Stimulated activated CD4-positive, alpha-beta T cell treated with anti-CD3 and anti-CD28 coated beads, Interleukin-2, amount 100 ng/mL, for 48 hours (primary cell): ENCODE measurements around the gene RBM38.

Source experiments
- DNase-seq, 2 donors: peaks; one replicate each; pipeline ENCODE4 v3.0.0-alpha.2; 2020

RBM38 gene

DNA sequence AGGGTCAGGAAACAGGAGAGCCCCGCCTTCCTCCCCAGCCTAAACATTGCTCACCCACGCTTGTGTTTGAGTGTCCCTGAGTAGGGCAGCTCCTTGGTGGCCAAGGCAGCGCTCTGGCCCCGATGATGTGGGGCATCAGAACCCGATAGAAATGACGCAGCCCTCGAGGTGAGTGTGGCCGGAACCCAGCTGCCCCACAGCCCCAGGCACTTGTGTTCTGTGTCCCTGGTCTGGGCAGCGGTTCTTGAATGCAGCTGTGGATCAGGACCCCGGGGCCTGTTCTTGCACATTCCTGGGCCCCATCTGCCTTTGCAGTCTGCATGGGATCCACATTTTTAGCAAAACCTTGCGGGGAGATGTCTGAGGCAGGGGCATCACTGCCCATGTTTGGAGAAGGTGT lies 12.8 kb downstream of the RBM38 start:
- no peak for DNase-seq

DNA sequence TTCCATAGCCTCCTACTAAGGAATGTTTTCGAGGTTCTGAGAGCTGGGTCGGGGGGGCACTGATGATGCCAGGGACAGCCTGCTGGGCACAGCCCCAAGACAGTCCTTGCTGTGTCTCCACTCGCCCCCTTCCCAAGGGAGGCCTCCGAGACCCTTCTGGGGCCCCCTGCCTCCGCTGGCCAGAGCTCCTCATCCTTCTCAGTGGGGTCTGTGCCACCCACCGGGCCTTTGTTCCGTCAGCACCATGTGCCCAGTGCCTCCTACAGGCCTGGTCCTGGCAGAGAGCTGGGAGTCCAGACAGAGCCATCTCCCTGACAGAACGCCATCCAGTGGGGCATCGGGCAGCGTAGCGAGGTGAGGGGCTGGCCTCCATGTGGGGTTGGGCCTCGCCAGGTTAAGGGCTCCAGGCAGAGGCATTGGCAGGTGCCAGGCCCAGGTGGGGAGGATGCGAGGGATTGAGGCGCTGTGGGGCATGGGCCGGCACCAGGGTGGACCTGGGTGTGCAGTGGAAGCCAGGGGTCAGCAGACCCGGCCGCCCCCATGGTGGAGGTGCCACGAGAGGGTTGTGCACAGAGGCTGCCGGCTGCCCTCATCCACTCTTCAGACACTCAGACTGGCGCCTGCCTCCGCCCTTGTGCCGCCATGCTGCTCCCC lies 13.3 kb downstream of the RBM38 start:
- no peak for DNase-seq

DNA sequence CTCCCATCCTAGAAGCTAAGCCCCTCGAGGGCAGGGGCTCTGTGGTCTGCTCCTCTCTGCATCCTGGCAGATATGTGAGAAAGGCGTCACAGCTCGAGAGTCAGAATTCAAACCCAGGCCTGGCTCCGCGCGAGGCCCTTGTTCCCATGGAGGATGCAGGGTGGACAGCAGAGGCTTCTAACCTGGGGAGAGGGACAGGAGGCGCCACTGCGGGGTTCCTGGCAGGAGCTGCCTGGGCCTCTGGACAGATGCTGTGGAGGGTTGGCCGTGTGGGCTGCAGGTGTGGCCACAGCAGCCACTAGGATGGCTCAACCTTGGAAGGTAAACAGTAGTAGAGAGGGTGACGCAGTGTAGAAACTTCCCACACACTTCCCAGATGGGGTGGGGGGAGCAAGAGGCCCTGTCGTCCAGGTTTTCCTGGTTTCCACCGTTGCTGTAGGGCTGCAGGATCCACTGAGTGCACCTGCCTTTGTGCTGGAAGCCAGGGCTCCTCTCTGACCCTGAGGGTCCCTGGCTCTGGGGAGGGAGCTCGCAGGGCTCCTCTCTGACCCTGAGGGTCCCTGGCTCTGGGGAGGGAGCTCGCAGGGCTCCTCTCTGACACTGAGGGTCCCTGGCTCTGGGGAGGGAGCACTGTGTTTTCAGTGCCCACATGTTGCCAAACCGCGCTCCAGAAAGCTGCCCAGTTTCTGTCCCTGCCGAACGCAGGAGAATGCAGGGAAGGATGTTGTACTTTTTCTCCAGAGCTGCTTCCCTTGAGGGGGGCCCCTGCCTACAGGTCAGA lies 14.2 kb downstream of the RBM38 start:
- DNase-seq, result no peak

DNA sequence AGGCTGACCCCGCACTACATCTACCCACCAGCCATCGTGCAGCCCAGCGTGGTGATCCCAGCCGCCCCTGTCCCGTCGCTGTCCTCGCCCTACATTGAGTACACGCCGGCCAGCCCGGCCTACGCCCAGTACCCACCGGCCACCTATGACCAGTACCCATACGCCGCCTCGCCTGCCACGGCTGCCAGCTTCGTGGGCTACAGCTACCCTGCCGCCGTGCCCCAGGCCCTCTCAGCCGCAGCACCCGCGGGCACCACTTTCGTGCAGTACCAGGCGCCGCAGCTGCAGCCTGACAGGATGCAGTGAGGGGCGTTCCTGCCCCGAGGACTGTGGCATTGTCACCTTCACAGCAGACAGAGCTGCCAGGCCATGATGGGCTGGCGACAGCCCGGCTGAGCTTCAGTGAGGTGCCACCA lies 16.4 kb downstream of the RBM38 start:
- no peak for DNase-seq

DNA sequence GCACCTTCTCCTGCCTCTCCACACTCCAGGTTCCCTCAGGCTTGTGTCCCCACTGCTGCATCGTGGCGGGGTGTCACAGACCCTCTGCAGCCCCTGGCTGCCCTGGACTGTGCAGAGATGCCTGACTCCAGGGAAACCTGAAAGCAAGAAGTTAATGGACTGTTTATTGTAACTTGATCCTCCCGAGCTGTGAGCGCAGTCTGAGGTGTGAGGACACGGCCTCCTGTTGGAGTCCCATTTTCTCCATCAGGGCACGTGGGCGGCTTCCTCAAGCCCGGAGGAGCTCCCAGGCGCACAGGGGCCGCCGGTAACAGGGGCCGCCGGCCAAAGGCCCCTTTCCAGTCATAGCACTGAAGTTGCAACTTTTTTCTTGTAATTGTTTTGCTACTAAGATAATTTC lies 16.9 kb downstream of the RBM38 start:
- no peak for DNase-seq

DNA sequence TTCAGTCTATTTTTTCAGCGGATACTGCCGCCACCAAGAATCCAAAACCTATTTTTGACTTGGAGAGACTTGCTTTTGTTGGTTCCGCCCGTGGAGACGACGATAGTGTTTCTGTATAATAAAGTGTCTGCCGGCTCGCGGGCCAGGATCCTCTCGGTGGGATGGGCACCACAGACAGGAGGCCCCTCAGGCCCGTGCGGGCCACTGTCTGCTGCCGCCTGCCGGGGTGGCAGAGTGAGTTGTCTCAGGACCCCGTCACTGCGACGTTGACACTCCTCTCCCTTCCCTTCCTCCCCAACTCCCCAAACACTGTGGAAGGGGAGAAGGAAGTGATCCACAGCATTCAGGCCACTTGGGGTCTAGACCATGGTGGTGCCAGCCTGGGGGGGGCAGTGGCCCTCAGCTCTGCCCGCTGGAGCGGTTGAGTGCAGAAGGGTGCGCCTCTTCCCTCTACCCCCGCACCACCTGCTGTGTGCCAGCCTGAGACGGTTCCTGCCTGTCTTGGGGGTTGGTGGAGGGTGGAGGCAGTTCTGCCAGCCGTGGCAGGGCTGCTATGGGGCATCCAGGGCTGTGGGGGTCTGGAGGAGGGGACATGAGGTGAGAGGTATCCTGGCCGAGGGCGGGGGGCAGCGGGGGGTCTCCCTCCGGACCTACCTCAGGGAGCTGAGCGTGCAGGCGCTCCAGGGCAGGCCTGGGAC lies 17.5 kb downstream of the RBM38 start:
- no peak for DNase-seq

DNA sequence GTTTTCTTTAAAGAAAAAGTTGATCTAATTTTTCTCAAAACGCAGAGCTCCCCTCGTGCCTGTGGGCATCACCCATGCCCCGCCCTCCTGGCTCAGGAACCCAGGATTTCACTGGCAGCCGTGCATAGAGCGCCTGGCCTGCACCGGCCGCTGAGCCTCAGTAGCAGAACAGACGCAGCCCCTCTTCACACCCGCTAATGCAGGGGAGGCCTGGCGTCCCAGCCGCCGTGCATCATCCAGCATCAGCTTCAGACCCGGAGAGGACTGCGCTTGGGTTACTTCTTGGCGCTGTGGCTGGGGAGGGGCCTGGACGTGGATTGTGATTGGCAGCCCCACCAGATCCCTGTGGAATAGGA lies 18.1 kb downstream of the RBM38 start:
- DNase-seq, result no peak

DNA sequence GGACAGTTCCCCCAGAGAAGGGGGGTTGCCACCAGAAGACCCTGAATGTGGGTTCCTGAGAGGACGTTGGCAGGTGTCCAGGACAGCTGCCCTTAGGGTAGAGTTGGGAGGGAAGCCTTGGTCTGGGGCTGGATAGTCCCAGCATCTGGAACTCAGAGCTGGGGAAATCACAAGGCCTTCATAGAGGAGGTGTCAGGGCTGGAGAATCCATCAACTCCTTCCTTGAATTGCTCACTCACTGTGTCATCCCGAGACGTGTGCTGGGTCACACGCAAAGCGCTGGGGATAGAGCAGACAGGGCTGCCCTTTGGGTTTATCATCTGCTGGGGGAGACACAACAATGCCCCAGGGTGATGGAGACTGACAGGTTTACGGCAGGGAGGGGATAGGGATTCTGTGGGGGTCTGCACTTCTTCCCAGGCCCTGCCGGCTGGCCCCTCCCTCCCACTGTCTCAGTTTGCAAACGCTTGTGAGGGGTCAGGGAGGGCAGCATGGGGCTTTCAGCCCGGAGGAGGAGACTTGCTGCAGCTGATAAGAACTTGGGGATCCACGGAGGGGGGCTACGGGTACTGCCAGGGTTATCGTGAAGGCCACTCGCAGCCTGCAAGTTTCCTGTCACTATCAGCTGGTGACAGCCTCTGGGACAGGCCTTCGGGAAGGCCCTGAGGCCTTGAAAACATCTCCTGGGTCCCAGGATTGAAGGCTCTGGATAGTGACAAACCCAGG lies 18.6 kb downstream of the RBM38 start:
- no peak for DNase-seq

DNA sequence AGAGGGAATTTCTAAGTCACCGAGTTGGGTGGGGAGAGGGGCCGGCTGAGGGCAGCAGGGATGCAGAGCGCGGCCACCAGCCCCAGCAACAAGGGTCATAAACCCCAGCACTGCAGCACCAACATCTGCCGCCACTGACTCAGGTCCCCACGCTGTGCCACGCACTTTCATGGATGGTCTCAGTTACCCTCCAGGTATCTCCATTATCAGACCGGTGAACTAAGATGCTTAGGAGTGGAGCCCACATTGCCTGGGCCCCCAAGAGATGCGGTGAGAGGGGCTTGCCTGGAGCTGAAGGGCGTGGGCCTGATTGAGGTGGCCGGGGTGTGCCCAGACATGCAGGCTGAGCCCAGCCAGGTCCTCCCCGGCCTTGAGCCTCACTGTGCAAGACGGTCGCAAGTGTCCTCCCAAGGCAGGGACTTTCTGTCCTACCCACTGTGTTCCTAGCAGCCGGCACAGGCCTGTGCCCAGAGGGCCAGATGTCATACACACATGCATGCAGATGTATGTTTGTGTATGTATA lies 19.3 kb downstream of the RBM38 start:
- DNase-seq, result no peak

DNA sequence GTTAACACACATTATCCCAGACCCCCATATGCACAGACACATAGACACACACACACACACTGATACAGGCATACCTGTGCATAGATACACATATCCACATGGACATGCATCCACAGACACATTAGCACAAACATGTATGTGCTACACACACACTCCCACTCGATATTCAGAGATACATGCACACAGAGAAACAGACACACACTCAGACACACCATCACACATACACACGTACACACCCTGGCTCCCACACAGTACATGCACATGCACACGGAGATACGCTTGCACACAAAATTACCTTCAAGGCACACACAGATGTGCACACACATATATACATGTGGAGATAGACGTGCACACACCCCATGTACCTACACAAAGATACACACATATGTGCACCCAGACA lies 19.7 kb downstream of the RBM38 start:
- no peak for DNase-seq

DNA sequence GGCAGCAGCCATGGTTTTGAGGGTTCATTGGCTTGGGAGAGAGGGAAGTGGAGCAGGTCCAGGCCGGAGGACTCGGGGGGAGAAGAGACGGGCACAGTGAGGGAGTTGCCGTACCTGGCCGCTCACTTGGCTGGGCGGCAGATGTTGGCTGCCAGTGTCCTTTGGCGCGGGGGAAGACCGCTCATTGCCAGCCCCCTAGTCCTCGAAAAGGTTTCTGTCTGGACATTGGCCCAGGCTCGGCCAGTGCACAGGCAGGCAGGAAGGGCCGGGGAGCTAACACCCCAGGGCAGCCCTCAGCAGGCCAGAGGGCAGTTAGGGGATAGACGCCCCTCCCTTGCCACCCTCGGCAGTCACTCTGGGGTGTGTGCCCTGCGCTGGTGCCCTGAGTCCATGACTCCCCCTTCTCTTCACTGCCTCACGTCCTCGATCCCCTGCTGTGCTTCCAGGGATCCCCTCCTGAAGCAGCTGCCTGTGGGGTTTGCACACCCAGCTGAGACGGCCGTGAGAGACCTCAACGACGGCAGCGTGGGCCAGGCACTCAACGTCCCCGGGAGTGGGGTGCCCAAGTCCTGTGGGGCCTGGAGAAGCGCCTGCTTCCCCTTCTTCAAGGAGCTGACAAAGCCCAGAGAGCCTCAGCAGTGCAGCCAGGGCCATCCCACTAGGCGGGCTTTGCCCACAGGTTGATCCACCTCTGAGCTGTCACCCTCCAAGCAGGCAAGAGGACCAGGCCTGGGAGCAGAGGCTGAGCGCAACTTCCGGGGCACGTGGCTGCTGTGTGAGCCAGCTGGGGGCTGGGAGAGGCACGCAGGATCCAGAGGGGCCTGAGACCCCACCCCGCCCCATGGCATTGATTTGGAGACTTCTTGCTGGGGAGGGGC lies 20.4 kb downstream of the RBM38 start:
- DNase-seq, result no peak

DNA sequence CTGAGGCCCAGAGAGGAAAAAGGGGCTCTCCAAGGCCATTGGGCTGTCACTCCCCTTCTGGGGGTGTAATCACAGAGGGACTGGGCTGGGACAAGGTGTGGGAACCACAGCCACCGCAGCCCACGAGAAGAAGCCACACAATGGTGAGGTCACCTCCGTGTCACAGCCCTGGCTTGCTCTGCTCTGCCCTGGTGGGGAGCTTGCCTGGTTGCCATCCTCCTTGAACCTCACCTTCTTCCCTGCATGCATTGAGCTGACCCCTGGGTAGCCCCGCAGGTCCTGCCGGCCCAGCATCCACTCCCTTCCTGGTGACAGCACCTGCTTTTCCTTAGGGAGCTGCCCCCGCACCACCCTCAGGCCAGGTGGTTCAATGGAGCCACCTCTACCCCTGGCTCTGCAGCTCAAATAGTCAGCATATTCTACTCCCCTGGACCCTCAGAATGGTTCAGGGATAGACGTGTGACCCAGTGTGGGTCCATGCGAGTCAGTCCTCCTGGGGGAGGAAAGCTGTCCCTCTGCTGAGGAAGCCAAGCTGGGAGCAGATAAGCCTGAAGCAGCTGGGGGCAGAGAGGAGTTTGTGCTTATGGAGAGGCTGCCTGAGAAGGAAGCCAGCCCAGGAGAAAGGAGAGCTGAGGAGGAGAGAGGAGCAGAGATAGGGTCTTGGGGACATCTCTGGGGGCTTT lies 21.3 kb downstream of the RBM38 start:
- DNase-seq, result no peak

DNA sequence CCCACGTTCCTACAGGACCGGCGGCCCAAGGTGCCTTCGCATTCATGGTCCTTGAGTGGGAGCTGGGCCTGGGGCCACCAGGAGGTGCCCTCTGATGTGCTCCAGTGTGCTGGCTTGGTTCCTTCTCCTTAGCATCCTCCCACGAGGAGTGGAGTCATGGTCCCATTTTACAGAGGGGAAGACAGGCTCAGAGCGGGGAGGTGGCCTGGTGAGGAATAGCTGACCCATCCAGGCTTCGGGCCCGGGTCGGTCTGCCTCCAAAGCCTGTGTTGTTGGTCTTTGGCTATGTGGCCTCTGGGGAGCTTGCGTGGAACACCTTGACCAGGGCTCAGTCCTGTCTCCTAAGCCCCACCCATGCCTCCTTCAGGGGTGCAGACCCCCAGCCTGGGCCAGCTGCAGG lies 22.8 kb downstream of the RBM38 start:
- no peak for DNase-seq

DNA sequence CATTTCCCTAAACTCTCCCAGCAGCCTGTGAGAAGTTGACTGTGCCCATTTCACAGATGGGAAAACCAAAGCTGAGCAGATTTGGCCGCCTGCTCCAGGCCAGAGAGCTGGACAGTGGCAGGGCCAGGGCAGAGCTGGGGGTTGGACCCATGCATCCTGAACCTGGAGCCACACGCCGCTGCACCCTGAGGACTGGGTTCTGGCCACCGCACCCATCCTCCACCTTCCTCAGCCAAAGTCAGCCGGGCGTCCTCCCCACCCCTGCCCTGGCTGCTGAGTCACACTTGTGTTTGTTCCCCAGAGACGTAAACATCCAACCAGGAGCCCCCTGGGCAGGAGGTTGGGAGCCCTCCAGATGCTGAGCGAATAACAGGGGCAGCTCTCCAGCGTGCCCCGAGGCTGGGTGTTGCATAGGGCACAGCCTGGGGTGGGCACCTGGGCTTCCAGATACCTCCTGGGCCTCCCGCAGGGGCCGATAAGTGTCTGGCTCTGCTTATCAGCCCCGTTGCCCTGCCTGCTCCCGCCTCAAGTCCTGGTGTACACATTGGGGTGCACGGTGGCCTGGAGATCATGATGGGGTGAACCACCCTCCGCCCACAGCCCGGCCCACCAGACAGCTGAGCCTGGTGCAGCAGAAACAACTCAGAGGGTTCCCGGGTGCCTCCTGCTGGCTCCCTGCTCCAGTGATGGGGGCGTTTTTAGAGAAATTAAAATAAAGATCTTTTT lies 23.8 kb downstream of the RBM38 start:
- DNase-seq, result no peak

DNA sequence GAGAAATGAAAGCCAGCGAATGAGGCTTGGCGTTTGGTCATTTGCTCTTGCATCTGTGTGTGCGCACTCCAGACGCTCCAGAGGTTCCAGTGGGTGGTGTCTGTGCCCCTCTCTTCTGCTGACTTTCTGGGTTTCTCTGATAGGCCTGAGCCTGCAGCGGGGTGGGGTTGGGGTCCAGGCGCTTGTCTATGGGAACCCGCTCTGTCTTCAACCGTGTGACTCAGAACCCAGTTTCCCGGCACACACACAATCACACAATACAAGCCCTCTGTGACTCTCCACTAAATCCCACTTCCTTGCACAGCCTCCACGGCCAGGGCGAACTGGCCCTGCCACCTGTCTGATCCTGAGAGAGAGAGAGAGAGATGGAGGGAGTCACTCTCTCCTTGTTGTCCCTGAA lies 24.6 kb downstream of the RBM38 start:
- DNase-seq, result no peak

DNA sequence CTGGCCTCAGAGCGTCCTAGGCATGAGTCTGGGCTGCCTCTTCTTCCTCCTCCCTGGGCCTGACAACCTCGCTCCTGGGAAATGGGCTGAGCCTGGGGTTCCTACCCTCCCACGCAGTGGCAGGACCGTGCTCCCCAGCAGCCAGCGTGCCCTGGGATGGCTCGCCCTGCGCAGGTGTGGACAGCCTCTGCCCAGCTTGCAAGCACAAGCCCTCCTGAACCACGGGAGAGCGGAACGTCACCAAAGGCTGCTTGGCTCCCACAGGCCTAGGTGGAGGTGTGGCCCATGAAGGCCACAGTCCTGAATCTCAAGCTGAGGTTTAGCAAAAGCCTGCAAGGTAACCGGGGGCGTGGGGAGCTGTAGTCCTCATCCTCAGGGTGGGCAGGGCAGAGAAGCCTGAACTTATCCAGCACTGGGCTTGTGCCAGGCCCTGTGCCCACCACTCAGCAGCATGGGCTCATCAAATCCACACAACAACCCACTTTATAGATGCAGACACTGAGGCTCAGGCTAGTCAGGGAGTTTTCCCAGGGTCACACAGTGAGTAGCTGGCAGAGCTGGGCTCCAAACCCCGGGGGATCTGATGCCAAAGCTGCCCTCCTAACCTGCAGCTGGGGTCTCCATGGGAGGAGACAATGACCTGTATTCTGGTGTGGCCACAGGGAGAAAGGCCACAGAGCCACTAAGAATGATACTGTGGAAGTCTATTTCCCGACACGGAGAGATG lies 25.3 kb downstream of the RBM38 start:
- DNase-seq, result no peak

DNA sequence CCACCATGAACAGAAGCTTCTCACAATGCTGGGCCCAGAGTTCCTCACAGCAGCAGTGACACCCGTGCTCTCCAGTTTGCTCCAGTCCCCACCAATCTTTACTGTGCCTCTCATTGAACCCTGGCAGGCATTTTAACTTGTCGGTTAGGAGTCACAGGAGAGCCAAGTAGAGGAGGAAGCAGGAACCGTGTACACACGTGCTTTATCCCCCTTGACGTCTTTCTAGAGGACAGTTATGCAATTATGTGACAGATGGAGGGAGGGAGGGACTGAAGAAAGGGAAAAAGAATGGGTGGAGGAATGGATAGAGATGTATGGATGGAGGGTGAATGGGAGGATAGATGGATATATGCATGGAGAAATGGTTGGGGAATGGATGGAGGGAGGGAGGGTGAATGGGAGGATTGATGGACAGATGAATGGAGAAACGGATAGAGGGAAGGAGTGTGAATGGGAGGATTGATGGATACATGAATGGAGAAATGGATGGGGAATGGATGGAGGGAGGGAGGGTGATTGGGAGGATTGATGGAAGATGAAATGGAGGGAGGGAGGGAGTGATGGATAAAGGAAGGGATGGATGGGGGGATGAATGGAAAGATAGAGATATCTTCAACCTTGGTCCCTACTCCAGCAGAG lies 26.0 kb downstream of the RBM38 start:
- no peak for DNase-seq

DNA sequence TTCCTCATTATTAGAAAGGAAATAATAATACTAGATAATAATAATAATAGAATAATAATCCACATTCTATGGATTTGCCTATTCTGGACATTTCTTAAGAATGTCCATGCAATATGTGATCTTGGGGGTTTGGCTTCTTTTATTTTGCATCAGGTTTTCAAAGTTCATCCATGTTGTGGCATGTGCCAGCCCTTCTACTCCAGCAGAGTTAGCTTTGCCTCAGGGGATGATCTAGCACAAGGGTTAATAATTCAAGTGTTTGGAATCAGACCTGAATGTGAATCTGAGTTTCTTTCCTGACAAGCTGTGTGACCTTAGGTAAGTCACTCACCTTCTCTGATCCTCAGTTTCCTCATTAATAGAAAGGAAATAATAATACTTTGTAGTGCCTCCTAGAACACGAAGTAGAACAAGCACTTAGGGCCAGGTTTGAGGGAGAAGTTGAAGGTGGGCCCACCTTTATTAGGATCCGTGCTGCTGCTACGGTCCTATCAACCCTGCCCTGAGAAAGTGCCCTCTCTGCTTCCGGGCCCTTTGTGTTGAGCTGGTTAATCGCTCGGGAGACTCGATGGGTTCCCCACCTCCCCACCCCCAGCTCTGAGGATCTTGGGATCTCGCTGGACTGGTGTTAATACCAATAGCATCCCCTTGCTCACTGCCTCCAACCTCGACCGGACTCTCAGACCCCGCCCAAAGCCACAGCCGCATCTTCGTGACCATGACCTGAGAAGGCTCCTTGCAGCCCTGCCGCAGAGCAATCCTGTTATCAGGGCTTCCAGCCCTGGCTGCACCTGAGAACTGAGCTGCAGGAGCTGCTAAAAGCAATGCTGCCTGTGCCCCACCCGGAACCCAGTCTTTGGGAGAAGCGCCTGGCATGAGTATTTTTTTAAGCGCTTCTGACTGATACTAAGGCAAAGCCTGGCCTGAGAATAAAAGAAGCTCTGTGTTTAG lies 26.9 kb downstream of the RBM38 start:
- no peak for DNase-seq
